ENCODE data around the gene PRF1. TPM values are rescaled to one million over a fixed set of nuclear protein-coding genes. Genes with fewer than 3 reads are reported as not detected.

PRF1 gene
- polyA plus RNA-seq, 4 donors: 0.87 to 2.4 (median 1.6) TPM

DNA sequence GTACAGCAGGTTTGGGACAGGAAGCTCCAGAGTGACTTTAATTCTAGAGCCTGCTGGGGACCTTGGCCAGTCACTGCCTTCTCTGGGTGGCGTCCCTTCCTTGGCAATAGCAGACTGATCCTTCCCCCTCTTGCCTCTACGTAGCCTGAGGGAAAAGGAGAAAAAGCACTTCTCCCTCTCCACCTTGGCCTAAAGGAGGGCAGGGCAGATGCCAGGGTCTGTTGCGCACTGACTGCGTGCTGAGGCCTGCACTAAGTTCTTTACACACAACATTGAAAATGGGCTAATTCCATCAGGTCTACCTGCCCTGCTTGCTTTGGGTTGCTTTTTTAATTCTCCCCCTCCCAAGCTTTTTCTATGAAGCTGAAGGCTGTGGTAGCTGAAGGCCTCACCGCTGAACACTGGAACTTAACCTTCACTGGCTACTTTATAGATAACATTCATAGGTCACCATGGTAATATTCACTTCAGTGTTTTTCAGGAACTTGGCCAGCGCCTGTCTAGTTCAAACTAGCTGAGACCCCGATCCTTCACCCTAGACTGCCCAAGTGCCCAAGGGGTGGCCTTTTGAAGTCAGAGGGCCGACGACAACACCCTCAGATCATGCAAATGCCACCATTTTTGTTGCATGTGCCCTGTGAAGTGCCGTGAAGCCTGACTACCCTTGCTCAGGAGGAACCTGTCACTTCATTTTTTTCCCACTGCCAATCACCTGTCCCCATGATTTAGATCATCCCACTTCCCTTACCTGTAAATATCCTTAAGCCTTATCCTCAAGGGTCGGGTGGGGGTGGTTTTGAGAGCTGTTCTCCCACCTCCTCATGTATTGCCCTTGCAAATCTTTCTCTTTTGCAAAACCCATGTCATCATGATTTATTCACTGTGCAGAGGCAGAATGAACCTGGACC, 28.7 kb downstream of the PRF1 start:
- Histone ChIP-seq H3K27ac (ENCODE audit: low read depth in 1 of 3, low read length in 2 of 3) (no peak overlapping the region), H3K27me3 (ENCODE audit: control insufficient read depth in 3 of 3, insufficient read depth in 3 of 3, low read length in 3 of 3) (no peaks in the 10 kb centered on the region), H3K9me3 (ENCODE audit: control insufficient read depth in 2 of 2, insufficient read depth in 1 of 2, low read depth in 1 of 2, low read length in 1 of 2) (no peaks in the 10 kb centered on the region), H3K4me1 (ENCODE audit: control insufficient read depth in 3 of 3, insufficient read depth in 2 of 3, low read depth in 1 of 3, low read length in 2 of 3) (peaks cover 0 to 7% (median 0%) of the 10 kb centered on the region in 3 donors), H3K4me3 (ENCODE audit: low read depth in 1 of 3, low read length in 3 of 3) (no peak overlapping the region), H3K36me3 (ENCODE audit: control insufficient read depth in 3 of 3, insufficient read depth in 2 of 3, low read depth in 1 of 3, low read length in 3 of 3) (peaks cover 0 to 2% (median 0%) of the 10 kb centered on the region in 3 donors)
- 89 to 94% (median 93%) methylated on average over 11 of the region's 11 CpGs for WGBS, 3 donors
- FAIRE-seq: no peak
- DNase-seq: no peak

DNA sequence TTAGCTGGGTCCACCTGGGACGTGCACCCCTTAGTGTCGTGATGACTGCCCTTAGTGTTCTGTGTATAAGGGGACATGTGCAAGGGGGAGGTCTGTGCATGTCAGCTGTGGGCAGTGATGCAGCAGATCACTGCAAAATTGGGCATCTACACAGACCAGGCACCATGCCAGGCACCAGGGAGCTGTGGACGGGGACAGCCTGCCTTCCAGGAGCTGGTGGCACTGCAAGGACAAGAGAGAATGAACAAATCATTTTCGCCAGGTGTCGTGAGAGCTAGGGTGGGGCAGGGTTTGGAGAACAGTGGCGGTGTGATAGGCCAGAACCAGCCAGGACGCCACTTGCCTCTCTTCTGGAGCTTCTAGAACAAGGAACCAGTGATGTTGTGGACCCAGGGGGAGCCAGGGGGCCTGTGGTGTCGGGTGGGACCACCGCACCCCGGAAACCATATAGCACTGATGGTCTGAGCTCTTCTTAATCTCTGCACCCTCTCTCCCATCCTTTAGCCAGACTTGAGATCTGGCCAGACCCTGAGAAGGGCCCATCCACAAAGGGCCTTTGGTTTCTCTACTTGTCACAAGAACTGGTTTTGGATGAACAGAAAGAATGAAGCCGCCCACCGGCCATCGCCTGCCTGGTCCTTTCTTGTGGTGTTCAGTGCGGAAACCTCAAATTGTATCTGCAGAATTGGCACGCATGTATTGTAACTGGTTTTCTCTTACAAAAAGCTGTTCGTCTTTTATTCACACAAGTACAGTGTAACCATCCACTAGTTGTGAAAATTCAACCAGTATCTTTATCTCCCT, 30.7 kb downstream of the PRF1 start:
- H3K27ac ChIP-seq (ENCODE audit: low read depth in 1 of 3, low read length in 2 of 3): no peak overlapping the region
- H3K9me3 ChIP-seq (ENCODE audit: control insufficient read depth in 2 of 2, insufficient read depth in 1 of 2, low read depth in 1 of 2, low read length in 1 of 2): no peaks in the 10 kb centered on the region
- FAIRE-seq: no peak
- WGBS, 3 donors: 75 to 81% (median 77%) methylated on average over 16 of the region's 16 CpGs
- peaks cover 0 to 4% (median 0%) of the 10 kb centered on the region in 3 donors for H3K4me1 ChIP-seq (ENCODE audit: control insufficient read depth in 3 of 3, insufficient read depth in 2 of 3, low read depth in 1 of 3, low read length in 2 of 3)
- no peak overlapping the region for H3K4me3 ChIP-seq (ENCODE audit: low read depth in 1 of 3, low read length in 3 of 3)
- DNase-seq: no peak
- H3K27me3 ChIP-seq (ENCODE audit: control insufficient read depth in 3 of 3, insufficient read depth in 3 of 3, low read length in 3 of 3): no peaks in the 10 kb centered on the region
- peaks cover 0 to 2% (median 0%) of the 10 kb centered on the region in 3 donors for H3K36me3 ChIP-seq (ENCODE audit: control insufficient read depth in 3 of 3, insufficient read depth in 2 of 3, low read depth in 1 of 3, low read length in 3 of 3)

DNA sequence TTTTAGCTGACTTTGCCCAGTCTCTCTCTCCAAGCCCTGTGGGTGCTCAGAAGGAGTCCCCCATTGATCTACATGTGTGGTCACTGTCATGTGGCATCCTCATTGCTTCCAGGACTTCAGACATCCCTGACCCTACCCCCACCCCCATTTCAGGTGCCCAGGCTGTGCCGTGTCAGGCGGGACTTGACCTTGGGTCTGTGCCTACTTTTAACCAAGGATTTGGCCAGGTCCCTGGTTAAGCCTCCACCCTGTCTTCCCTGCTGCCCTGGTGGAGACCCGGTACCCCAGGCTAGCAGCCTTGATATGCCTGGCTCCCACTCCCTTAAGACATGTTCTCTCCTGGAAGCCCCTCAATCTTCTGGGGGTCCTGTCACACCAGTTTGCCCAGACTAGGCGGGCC, 31.3 kb downstream of the PRF1 start:
- 83 to 86% (median 83%) methylated on average over 4 of the region's 4 CpGs for WGBS, 3 donors
- no peaks in the 10 kb centered on the region for H3K27me3 ChIP-seq (ENCODE audit: control insufficient read depth in 3 of 3, insufficient read depth in 3 of 3, low read length in 3 of 3)
- no peak for FAIRE-seq
- H3K9me3 ChIP-seq (ENCODE audit: control insufficient read depth in 2 of 2, insufficient read depth in 1 of 2, low read depth in 1 of 2, low read length in 1 of 2): no peaks in the 10 kb centered on the region
- no peak overlapping the region for H3K27ac ChIP-seq (ENCODE audit: low read depth in 1 of 3, low read length in 2 of 3)
- DNase-seq: no peak
- no peaks in the 10 kb centered on the region for H3K4me1 ChIP-seq (ENCODE audit: control insufficient read depth in 3 of 3, insufficient read depth in 2 of 3, low read depth in 1 of 3, low read length in 2 of 3)
- no peak overlapping the region for H3K4me3 ChIP-seq (ENCODE audit: low read depth in 1 of 3, low read length in 3 of 3)
- peaks cover 0 to 2% (median 0%) of the 10 kb centered on the region in 3 donors for H3K36me3 ChIP-seq (ENCODE audit: control insufficient read depth in 3 of 3, insufficient read depth in 2 of 3, low read depth in 1 of 3, low read length in 3 of 3)

DNA sequence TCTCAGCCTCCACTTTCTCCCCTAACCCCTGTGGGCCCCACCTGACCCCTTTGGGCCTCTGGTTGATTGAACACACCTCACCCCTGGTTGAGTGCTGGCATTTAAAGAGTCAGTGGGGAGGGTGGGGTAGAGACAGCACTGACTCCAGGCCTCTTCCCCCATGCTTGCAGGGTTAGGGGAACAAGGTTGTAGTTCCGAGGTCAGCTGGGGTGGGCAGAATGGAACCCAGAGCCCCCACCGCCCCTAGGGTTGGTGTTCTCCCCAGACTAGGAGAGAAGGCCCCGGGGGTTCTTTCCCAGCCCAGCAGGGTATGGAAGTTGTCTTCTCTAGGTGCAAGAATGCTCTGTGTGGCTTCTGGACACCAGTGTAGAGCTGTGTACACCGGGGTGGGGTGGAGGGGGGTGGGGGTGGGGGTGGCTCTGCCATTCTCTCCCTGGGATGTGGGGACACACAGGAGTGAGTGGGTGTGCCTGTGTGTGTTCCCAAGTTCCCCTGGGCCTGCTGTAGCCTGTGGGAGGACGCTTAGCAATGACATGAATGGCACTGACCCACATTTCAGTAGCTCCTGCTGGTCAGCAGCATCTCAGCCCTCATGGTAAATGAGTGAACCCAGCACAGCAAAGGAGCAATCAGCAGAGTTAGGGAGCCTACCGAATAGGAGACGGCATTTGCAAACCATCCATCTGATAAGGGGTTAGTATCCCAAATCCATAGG, 33.6 kb downstream of the PRF1 start:
- no peak overlapping the region for H3K4me3 ChIP-seq (ENCODE audit: low read depth in 1 of 3, low read length in 3 of 3)
- DNase-seq (no peak), FAIRE-seq (no peak)
- WGBS, 3 donors: 85 to 90% (median 87%) methylated on average over 7 of the region's 7 CpGs
- H3K27me3 ChIP-seq (ENCODE audit: control insufficient read depth in 3 of 3, insufficient read depth in 3 of 3, low read length in 3 of 3): no peaks in the 10 kb centered on the region
- H3K36me3 ChIP-seq (ENCODE audit: control insufficient read depth in 3 of 3, insufficient read depth in 2 of 3, low read depth in 1 of 3, low read length in 3 of 3): peaks cover 0 to 20% (median 0%) of the 10 kb centered on the region in 3 donors
- H3K27ac ChIP-seq (ENCODE audit: low read depth in 1 of 3, low read length in 2 of 3): no peak overlapping the region
- H3K4me1 ChIP-seq (ENCODE audit: control insufficient read depth in 3 of 3, insufficient read depth in 2 of 3, low read depth in 1 of 3, low read length in 2 of 3): no peaks in the 10 kb centered on the region
- no peaks in the 10 kb centered on the region for H3K9me3 ChIP-seq (ENCODE audit: control insufficient read depth in 2 of 2, insufficient read depth in 1 of 2, low read depth in 1 of 2, low read length in 1 of 2)

DNA sequence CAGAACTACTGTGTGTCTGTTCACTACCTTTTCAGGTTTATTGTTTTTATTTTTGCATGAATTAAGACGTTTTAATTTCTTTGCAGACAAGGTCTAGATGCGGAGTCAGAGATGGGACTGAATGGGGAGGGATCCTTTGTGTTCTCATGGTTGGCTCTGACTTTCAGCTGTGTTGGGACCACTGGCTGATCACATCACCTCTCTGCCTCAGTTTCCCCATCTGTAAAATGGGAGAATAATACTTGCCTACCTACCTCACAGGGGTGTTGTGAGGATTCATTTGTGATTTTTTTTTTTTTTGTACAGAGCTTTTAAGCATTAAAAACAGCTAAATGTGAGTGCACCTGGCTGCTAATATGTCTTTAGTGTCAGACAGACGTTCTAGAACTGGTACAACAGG, 34.4 kb downstream of the PRF1 start:
- Histone ChIP-seq H3K27me3 (ENCODE audit: control insufficient read depth in 3 of 3, insufficient read depth in 3 of 3, low read length in 3 of 3) (no peaks in the 10 kb centered on the region), H3K4me1 (ENCODE audit: control insufficient read depth in 3 of 3, insufficient read depth in 2 of 3, low read depth in 1 of 3, low read length in 2 of 3) (no peaks in the 10 kb centered on the region), H3K9me3 (ENCODE audit: control insufficient read depth in 2 of 2, insufficient read depth in 1 of 2, low read depth in 1 of 2, low read length in 1 of 2) (no peaks in the 10 kb centered on the region), H3K36me3 (ENCODE audit: control insufficient read depth in 3 of 3, insufficient read depth in 2 of 3, low read depth in 1 of 3, low read length in 3 of 3) (peaks cover 0 to 20% (median 0%) of the 10 kb centered on the region in 3 donors), H3K27ac (ENCODE audit: low read depth in 1 of 3, low read length in 2 of 3) (no peak overlapping the region), H3K4me3 (ENCODE audit: low read depth in 1 of 3, low read length in 3 of 3) (no peak overlapping the region)
- 89 to 94% (median 90%) methylated on average over 3 of the region's 3 CpGs for WGBS, 3 donors
- FAIRE-seq (no peak), DNase-seq (no peak)

DNA sequence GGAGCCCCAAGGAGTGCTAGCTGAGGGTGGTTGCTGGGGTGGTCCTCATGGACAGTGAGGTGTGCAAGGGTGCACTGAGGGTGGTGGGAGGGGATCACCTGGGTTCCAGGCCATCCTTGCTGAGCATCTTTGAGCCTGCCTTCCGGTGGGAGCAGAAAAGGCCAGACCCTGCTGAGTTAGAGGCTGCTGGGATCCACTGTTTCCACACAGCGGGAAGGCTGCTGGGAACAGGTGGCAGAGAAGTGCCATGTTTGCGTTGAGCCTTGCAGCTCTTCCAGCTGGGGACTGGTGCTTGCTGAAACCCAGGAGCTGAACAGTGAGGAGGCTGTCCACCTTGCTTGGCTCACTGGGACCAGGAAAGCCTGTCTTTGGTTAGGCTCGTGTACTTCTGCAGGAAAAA, 34.9 kb downstream of the PRF1 start:
- Histone ChIP-seq H3K27me3 (ENCODE audit: control insufficient read depth in 3 of 3, insufficient read depth in 3 of 3, low read length in 3 of 3) (no peaks in the 10 kb centered on the region), H3K9me3 (ENCODE audit: control insufficient read depth in 2 of 2, insufficient read depth in 1 of 2, low read depth in 1 of 2, low read length in 1 of 2) (no peaks in the 10 kb centered on the region), H3K27ac (ENCODE audit: low read depth in 1 of 3, low read length in 2 of 3) (no peak overlapping the region), H3K4me1 (ENCODE audit: control insufficient read depth in 3 of 3, insufficient read depth in 2 of 3, low read depth in 1 of 3, low read length in 2 of 3) (peaks cover 0 to under 1% (median 0%) of the 10 kb centered on the region in 3 donors), H3K4me3 (ENCODE audit: low read depth in 1 of 3, low read length in 3 of 3) (no peak overlapping the region), H3K36me3 (ENCODE audit: control insufficient read depth in 3 of 3, insufficient read depth in 2 of 3, low read depth in 1 of 3, low read length in 3 of 3) (peaks cover 0 to 20% (median 0%) of the 10 kb centered on the region in 3 donors)
- no peak for FAIRE-seq
- no peak for DNase-seq
- WGBS, 3 donors: 78 to 84% (median 80%) methylated on average over 4 of the region's 4 CpGs

DNA sequence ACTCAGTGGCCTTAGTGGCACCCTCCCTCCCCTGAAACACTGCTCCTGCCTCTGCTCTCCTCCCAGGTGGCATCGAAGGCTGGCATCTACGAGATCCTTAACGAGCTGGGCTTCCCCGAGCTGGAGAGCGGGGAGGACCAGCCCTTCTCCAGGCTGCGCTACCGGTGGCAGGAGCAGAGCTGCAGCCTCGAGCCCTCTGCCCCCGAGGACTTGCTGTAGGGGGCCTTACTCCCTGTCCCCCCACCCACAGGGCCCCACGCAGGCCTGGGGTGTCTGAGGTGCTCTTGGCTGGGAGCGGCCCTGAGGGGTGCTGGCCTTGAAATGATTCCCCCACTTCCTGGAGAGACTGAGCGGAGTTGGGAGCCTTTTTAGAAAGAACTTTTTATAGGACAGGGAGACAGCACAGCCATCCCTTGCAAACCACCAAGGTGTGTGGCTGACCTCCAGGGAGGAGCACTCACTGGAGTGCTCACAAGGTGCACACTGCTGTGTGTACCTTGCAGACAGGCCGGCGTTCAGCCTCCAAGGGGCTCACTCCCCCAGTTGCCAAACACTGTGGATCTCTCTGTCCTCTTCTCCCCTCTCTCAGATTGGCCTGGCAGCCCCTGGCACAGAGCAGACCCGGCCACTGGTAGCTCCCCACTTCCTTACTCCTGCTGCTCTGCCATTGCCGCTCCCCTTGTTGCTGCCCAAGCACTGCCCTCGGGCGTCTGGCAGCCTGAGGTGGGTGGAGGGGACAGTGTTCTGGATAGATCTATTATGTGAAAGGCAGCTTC, 35.8 kb downstream of the PRF1 start:
- H3K36me3 ChIP-seq (ENCODE audit: control insufficient read depth in 3 of 3, insufficient read depth in 2 of 3, low read depth in 1 of 3, low read length in 3 of 3): peaks cover 0 to 20% (median 0%) of the 10 kb centered on the region in 3 donors
- no peak overlapping the region for H3K27ac ChIP-seq (ENCODE audit: low read depth in 1 of 3, low read length in 2 of 3)
- no peaks in the 10 kb centered on the region for H3K9me3 ChIP-seq (ENCODE audit: control insufficient read depth in 2 of 2, insufficient read depth in 1 of 2, low read depth in 1 of 2, low read length in 1 of 2)
- peaks cover 0 to 2% (median 0%) of the 10 kb centered on the region in 3 donors for H3K4me1 ChIP-seq (ENCODE audit: control insufficient read depth in 3 of 3, insufficient read depth in 2 of 3, low read depth in 1 of 3, low read length in 2 of 3)
- WGBS, 3 donors: 81 to 86% (median 82%) methylated on average over 18 of the region's 18 CpGs
- H3K27me3 ChIP-seq (ENCODE audit: control insufficient read depth in 3 of 3, insufficient read depth in 3 of 3, low read length in 3 of 3): no peaks in the 10 kb centered on the region
- FAIRE-seq (no peak), DNase-seq (no peak)
- H3K4me3 ChIP-seq (ENCODE audit: low read depth in 1 of 3, low read length in 3 of 3): no peak overlapping the region

All from small intestine (tissue), 7 donors.